Uterus (tissue), 2 donors: ENCODE measurements around the gene CTIF.

Experiments
- POLR2A ChIP-seq, 2 donors: fragments of 450-650 bp; IDR thresholded peaks; one replicate each; pipeline ENCODE4 v1.6.1; 2016; ENCODE audit warnings: antibody characterized with exemption in 2 of 2, mild to moderate bottlenecking in 1 of 2, moderate library complexity in 1 of 2
- TF ChIP-seq, protein P1 (sequence below), 4 experiments: fragments of 200-600 bp in 2 of 4; fragments of 450-650 bp in 2 of 4; sonication (generic) in 2 of 4; IDR thresholded peaks; one replicate each; pipeline ENCODE4 v1.5.1; 2016 to 2019; ENCODE audit warnings: antibody characterized with exemption in 4 of 4, mild to moderate bottlenecking in 2 of 4, moderate library complexity in 1 of 4

DNA sequence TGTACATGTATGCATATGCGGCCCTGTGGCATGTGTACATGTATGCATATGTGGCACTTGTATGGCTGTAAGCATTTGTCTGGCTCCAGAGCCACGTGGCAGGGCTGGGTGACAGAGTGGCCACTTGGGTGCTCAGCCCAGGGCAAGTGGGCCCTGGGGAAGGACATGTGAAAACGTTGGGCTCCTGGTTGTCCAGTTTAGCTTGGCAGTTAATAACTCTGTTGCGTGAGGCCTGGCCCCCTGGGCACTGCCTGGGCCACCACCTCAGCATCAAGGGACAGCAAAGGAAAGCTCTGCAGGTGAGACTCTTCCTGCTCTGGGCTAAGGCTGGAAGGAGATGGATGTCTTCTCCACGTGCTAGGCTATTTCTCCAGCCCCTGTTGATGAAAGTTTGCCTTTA is 119.9 kb downstream of the CTIF start:
- TF ChIP-seq, protein P1, sequence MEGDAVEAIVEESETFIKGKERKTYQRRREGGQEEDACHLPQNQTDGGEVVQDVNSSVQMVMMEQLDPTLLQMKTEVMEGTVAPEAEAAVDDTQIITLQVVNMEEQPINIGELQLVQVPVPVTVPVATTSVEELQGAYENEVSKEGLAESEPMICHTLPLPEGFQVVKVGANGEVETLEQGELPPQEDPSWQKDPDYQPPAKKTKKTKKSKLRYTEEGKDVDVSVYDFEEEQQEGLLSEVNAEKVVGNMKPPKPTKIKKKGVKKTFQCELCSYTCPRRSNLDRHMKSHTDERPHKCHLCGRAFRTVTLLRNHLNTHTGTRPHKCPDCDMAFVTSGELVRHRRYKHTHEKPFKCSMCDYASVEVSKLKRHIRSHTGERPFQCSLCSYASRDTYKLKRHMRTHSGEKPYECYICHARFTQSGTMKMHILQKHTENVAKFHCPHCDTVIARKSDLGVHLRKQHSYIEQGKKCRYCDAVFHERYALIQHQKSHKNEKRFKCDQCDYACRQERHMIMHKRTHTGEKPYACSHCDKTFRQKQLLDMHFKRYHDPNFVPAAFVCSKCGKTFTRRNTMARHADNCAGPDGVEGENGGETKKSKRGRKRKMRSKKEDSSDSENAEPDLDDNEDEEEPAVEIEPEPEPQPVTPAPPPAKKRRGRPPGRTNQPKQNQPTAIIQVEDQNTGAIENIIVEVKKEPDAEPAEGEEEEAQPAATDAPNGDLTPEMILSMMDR (IDR thresholded peaks at IDR 0.05), result no peak
- TF ChIP-seq POLR2A (IDR thresholded peaks at IDR 0.05), result no peak
